AG04449 (cell line): ENCODE data around the gene BEX4.
A peak's percentile ranks its signal among the peaks of the same experiment; 100 is the strongest.
"Not testable (repeated sequence)": the region's sequence is repeated elsewhere in the genome, so short reads cannot be mapped to it uniquely, and the experiment has no call there.

ENCODE experiments used
- CTCF ChIA-PET: fragments of 350-600 bp; formaldehyde crosslinking; extraction: SDS; loops from one replicate; lab custom pipeline; 2021; ENCODE audit warnings: antibody characterized with exemption; lab: Yijun Ruan, JAX
- POLR2A ChIA-PET: fragments of 400-600, 350-600 bp; formaldehyde crosslinking; extraction: SDS; loops from one replicate; lab custom pipeline; 2020; ENCODE audit warnings: antibody characterized with exemption, inconsistent platforms; lab: Yijun Ruan, JAX
- DNase-seq: peaks from one replicate; pipeline ENCODE4 v3.0.0-alpha.2; 2010; ENCODE audit warnings: low read depth, low spot score
- H3K4me3 ChIP-seq: 2 replicates; pipeline ENCODE4 v1.5.1; 2011; ENCODE audit warnings: low read depth, mild to moderate bottlenecking, control low read depth, low read length
- TF ChIP-seq, protein P1 (sequence below): IDR thresholded peaks from one replicate; pipeline ENCODE4 v1.5.1; 2011; ENCODE audit warnings: mild to moderate bottlenecking, moderate library complexity, low read length, control low read depth, inconsistent platforms; ENCODE audit not compliant: insufficient read depth; ENCODE audit errors: missing control alignments

Gene BEX4

DNA sequence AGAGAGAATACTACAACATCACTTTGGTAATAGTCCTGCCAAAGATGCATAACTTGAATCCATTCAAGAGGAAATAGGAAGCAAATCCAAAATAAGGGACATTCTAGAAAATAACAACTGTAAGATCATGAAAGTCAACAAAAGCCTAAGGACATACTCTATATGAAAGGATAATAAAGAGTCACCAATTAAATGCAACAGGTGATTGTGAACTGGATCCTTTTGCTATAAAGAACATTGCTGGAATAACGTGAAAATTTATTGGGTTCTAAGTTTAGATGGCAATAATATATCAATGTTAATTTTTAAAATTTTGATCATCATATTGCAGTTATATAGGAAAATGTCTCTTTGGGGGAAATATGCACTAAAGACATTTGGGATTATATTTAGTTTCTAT lies 20.0 kb downstream of the BEX4 start:
- ChIA-PET POLR2A (no interaction called here), CTCF (no interaction called here)
- no peak for DNase-seq
- TF ChIP-seq, protein P1, sequence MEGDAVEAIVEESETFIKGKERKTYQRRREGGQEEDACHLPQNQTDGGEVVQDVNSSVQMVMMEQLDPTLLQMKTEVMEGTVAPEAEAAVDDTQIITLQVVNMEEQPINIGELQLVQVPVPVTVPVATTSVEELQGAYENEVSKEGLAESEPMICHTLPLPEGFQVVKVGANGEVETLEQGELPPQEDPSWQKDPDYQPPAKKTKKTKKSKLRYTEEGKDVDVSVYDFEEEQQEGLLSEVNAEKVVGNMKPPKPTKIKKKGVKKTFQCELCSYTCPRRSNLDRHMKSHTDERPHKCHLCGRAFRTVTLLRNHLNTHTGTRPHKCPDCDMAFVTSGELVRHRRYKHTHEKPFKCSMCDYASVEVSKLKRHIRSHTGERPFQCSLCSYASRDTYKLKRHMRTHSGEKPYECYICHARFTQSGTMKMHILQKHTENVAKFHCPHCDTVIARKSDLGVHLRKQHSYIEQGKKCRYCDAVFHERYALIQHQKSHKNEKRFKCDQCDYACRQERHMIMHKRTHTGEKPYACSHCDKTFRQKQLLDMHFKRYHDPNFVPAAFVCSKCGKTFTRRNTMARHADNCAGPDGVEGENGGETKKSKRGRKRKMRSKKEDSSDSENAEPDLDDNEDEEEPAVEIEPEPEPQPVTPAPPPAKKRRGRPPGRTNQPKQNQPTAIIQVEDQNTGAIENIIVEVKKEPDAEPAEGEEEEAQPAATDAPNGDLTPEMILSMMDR, result no peak
- no peak overlapping the region for H3K4me3 ChIP-seq

DNA sequence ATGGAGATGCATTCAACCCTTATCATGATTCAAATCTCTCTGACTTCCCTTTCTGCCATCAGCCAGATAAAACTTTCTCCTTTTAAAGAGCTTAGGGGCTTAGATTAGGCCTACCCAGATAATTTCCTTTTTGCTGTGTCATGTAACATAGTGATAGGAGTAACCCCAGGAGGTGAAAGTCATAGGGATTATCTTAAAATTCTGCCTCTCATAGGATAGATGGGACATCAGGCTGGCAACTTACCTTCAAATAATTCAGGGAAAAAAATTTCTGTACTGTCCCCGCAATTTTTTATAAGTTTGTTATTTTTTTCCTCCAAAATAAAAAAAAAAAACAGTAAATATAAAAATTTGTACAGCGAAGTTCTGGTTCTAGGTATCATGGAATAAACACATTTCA lies 20.7 kb downstream of the BEX4 start:
- H3K4me3 ChIP-seq, POLR2A ChIA-PET, DNase-seq, CTCF ChIA-PET: not testable (repeated sequence)

DNA sequence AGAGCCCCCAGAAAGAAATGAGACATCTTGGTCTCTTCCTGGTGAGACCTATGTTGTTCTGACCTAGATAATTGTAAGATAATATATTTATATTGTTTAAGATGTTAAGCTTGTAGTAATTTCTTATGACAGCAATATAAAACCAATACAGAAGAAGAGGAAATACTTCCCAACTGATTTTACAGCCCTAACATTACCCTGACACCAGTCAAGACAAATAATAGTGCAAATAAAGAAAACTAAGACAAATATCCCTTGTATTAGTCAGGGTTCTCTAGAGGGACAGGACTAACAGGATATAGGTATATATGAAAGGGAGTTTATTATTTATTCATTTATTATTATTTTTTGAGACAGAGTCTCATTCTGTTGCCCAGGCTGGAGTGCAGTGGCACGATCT lies 21.4 kb downstream of the BEX4 start:
- TF ChIP-seq, protein P1, result no peak
- CTCF ChIA-PET, result no interaction called here
- no peak for DNase-seq
- no peak overlapping the region for H3K4me3 ChIP-seq
- POLR2A ChIA-PET, result no interaction called here

DNA sequence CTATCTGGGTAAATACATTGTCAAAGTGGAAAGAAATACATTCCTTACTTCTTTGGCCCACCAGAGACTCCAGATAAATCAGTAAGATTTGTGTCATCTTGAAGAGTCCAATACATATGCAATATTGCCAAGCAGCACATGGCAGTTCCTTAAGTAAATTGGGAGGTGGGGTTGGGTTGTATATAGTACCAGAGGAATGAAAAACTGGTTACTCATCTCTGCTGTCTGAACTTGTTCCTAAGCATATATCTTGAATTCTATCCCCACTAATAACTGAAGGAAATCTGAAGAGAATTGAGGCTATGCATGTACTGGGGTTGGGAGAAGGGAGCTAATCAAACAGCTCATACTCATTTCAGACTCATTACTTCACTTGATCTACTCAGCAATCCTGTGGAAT lies 25.2 kb downstream of the BEX4 start:
- DNase-seq, result no peak
- ChIA-PET POLR2A (no interaction called here), CTCF (no interaction called here)
- TF ChIP-seq, protein P1, result no peak
- H3K4me3 ChIP-seq, result no peak overlapping the region

DNA sequence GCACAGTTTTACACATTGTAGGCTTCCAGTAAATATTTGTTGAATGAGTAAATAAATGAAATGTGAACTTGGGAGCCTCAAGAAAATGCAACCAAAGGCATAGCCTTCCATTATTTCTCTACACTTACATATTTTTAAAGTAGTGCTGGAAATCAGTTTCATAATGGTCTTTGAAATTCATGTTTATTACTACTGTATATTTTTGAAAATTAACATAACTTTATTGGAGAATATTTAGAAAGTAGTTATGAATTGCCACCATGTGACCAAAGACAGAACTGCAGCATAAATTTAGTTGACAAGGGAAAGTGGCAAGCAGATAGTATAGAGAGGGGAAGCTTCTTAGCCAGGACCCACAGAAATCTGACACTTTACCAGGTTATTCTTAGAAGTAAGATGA lies 33.6 kb downstream of the BEX4 start:
- ChIA-PET CTCF (interaction anchor here (0.9 to 1.5 kb wide), 3 partner anchors 30 to 37 kb away, joined by 5 to 11 read pairs (median 6); partner anchors contain the start of gene BEX4), POLR2A (no interaction called here)
- no peak overlapping the region for H3K4me3 ChIP-seq
- no peak for DNase-seq
- TF ChIP-seq, protein P1, result peak; percentile 21

DNA sequence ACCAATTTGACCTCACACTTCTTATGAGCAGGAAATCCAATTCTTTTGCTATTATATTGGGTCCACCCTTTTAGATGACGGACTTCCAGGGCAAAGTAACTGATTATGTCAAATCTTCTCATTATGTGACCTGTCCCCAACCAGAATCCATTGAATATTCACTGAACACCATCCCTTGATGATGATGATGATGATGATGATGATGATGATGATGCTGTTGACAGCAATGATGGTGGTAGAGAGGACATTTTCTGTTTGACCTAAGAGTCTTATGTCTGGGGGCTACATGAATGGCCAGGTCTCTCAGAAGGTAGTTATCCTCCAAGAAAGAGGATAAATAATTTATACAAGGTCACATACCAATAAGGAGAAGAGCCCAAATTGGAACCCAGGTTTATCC lies 34.9 kb downstream of the BEX4 start:
- TF ChIP-seq, protein P1, result no peak
- DNase-seq, result no peak
- POLR2A ChIA-PET, result no interaction called here
- H3K4me3 ChIP-seq, result no peak overlapping the region
- CTCF ChIA-PET, result no interaction called here

DNA sequence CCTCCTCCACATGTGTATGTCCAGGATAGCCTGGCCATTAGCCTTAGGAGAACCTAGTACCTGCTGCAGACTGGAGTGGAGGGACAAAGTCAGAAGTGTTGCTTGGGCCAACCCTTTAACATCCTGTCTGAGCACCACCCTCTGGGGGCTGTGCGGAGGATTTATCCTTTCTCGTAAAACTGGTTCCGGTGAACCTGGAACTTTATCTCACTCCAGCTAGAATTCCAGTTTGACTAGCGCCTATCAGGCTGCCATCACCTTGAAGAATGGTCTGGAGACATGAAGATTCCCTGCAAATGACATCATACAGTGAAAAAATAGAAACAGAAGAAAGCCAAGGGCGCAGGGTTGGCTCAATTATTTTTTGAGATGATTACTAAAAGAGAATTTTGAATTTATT lies 36.1 kb downstream of the BEX4 start:
- POLR2A ChIA-PET, result no interaction called here
- CTCF ChIA-PET, result interaction anchor here (0.7 to 1.0 kb wide), 2 partner anchors 40 to 83 kb away, joined by 3 read pairs; no protein-coding TSS in a partner anchor
- TF ChIP-seq, protein P1, result no peak
- H3K4me3 ChIP-seq, result no peak overlapping the region
- DNase-seq, result no peak
